K562 (cell line): ENCODE measurements around the gene EFNA5. TPM values are rescaled to one million over a fixed set of nuclear protein-coding genes. Genes with fewer than 3 reads are reported as not detected.
"Not testable (repeated sequence)": the region's sequence is repeated elsewhere in the genome, so short reads cannot be mapped to it uniquely, and the experiment has no call there.

ENCODE experiments used
- ATAC-seq: fragments of 200-7000 bp; cut with Tn5 transposase; 3 replicates; pipeline ENCODE4 v1.9.1; 2020; ENCODE audit warnings: moderate library complexity
- BruUV-seq: library from RNA; stranded (reverse); fragments of 400-500 nt; replicated peaks from 2 replicates; lab custom pipeline; 2021; lab: Mats Ljungman, UMichigan
- CTCF ChIA-PET: fragments of 300-600 bp; formaldehyde crosslinking; extraction: SDS; loops from one replicate; lab custom pipeline; 2021; ENCODE audit warnings: low intra/inter-chr PET ratio; lab: Yijun Ruan, JAX
- POLR2A ChIA-PET: fragments of 300-600, 350-650 bp; sonication (Branson Sonifier 250); formaldehyde crosslinking; extraction: SDS; loops from one replicate; lab custom pipeline; 2021; ENCODE audit warnings: antibody characterized with exemption, inconsistent platforms; lab: Yijun Ruan, JAX
- DNase-seq, 4 experiments: peaks; one replicate each; pipeline versions ENCODE4 v3.0.0 to v3.0.0-alpha.2; 2011 to 2018; ENCODE audit warnings: low spot score in 3 of 4, mixed read lengths in 3 of 4; ENCODE audit errors: extremely low read depth in 1 of 4
- FAIRE-seq: peaks from 2 replicates; lab custom pipeline; 2011; peaks lifted over from hg19 to GRCh38; lab: Jason Lieb, UNC
- H2AFZ ChIP-seq: 2 replicates; pipeline ENCODE4 v1.6.0; 2011; ENCODE audit warnings: low read depth, low read length, control low read depth, inconsistent platforms
- H3K27ac ChIP-seq: fragments of 200-600 bp; 3 replicates; pipeline ENCODE4 v1.8.0; 2011; ENCODE audit warnings: low read depth, mild to moderate bottlenecking, control low read depth, inconsistent platforms, low read length, moderate library complexity, mixed read lengths; ENCODE audit errors: extremely low read depth
- H3K27me3 ChIP-seq, 2 experiments: fragments of 300-600 bp in 1 of 2; 2 replicates in 1 of 2; 3 replicates in 1 of 2; pipeline versions ENCODE4 v1.6.0 to v1.8.0; 2011; ENCODE audit warnings: inconsistent platforms in 2 of 2, low read length in 2 of 2, mild to moderate bottlenecking in 1 of 2, mixed read lengths in 1 of 2, moderate library complexity in 1 of 2; ENCODE audit not compliant: control insufficient read depth in 2 of 2, insufficient read depth in 2 of 2
- H3K36me3 ChIP-seq: fragments of 300-600 bp; 3 replicates; pipeline ENCODE4 v1.8.0; 2011; ENCODE audit warnings: mild to moderate bottlenecking, low read length, inconsistent platforms; ENCODE audit not compliant: control insufficient read depth, insufficient read depth
- H3K4me1 ChIP-seq, 2 experiments: fragments of 200-600 bp in 1 of 2; replicated peaks in 1 of 2; 2 replicates in 1 of 2; 3 replicates in 1 of 2; pipeline versions ENCODE4 v1.5.1 to v1.8.0; 2011; ENCODE audit warnings: inconsistent platforms in 2 of 2, low read length in 2 of 2, mild to moderate bottlenecking in 1 of 2, mixed read lengths in 1 of 2, moderate library complexity in 1 of 2; ENCODE audit not compliant: control insufficient read depth in 2 of 2, insufficient read depth in 2 of 2
- H3K4me2 ChIP-seq: 2 replicates; pipeline ENCODE4 v1.6.1; 2011; ENCODE audit warnings: low read length, control low read depth, inconsistent platforms, mixed read lengths; ENCODE audit not compliant: insufficient read depth
- H3K4me3 ChIP-seq: fragments of 200-600 bp; sonication (generic), shearing (Covaris generic); 2 replicates; pipeline ENCODE4 v1.5.1; 2016; ENCODE audit warnings: control low read depth, inconsistent platforms
- H3K79me2 ChIP-seq: fragments of 200-600 bp; 3 replicates; pipeline ENCODE4 v1.8.0; 2011; ENCODE audit warnings: low read length, inconsistent platforms; ENCODE audit not compliant: control insufficient read depth, insufficient read depth
- H3K9ac ChIP-seq, 2 experiments: 2 replicates each; pipeline versions ENCODE4 v1.6.0 to v1.6.1; 2011; ENCODE audit warnings: low read depth in 2 of 2, low read length in 2 of 2, control low read depth in 1 of 2, inconsistent platforms in 1 of 2, mild to moderate bottlenecking in 1 of 2, mixed read lengths in 1 of 2; ENCODE audit not compliant: insufficient read depth in 1 of 2
- H3K9me1 ChIP-seq: one replicate; pipeline ENCODE4 v1.6.0; 2011; ENCODE audit warnings: inconsistent platforms, mild to moderate bottlenecking, low read length, moderate library complexity; ENCODE audit not compliant: control insufficient read depth, insufficient read depth
- H3K9me3 ChIP-seq: replicated peaks from 2 replicates; pipeline ENCODE4 v1.5.1; 2011; ENCODE audit warnings: low read depth, low read length, inconsistent platforms; ENCODE audit not compliant: control insufficient read depth, insufficient read depth
- H4K20me1 ChIP-seq: replicated peaks from 2 replicates; pipeline ENCODE4 v1.6.1; 2011; ENCODE audit warnings: low read length, inconsistent platforms, mixed read lengths; ENCODE audit not compliant: control insufficient read depth, insufficient read depth
- ATF3 ChIP-seq, 2 experiments: fragments of 450-650 bp in 1 of 2; sonication (generic) in 1 of 2; formaldehyde crosslinking in 1 of 2; IDR thresholded peaks in 1 of 2; conservative IDR thresholded peaks in 1 of 2; 2 replicates each; pipeline versions ENCODE4 v1.6.1 to v1.8.1; 2016 to 2023; ENCODE audit warnings: mild to moderate bottlenecking in 2 of 2, moderate library complexity in 2 of 2, inconsistent platforms in 1 of 2, missing genetic modification reagents in 1 of 2
- FOXJ3 ChIP-seq: sonication (generic); formaldehyde crosslinking; IDR thresholded peaks from 2 replicates; pipeline ENCODE4 v1.4.0; 2020; ENCODE audit warnings: mild to moderate bottlenecking, missing genetic modification reagents
- KHSRP ChIP-seq: fragments of 450-650 bp; IDR thresholded peaks from 2 replicates; pipeline ENCODE4 v1.6.1; 2017
- NR2C2 ChIP-seq, 2 experiments: fragments of 200-800 bp in 1 of 2; sonication (Bioruptor generic) in 1 of 2; sonication (generic) in 1 of 2; formaldehyde crosslinking in 1 of 2; IDR thresholded peaks; 2 replicates each; pipeline versions ENCODE4 v1.6.1 to v1.8.0; 2016 to 2022; ENCODE audit warnings: mild to moderate bottlenecking in 1 of 2, missing compliant biosample characterization in 1 of 2, missing genetic modification characterization in 1 of 2, missing genetic modification reagents in 1 of 2
- POLR2AphosphoS2 ChIP-seq: IDR thresholded peaks from 2 replicates; pipeline ENCODE4 v1.6.1; 2012; ENCODE audit warnings: low read length, improper control_type of control experiment
- RCOR1 ChIP-seq, 2 experiments: IDR thresholded peaks; 2 replicates each; pipeline ENCODE4 v1.6.1; 2012; ENCODE audit warnings: low read depth in 2 of 2, low read length in 2 of 2, borderline replicate concordance in 1 of 2, improper control_type of control experiment in 1 of 2
- XRCC5 ChIP-seq: fragments of 200-400 bp; formaldehyde crosslinking; IDR thresholded peaks from 2 replicates; pipeline ENCODE4 v1.6.1; 2017; ENCODE audit warnings: low read depth, mild to moderate bottlenecking, low read length
- WGBS: fragments of 100-300 bp; shearing (Covaris generic); methylation state at CpG from one replicate; pipeline ENCODE4 v1.1.6; 2016; ENCODE audit warnings: low coverage, mixed read lengths; ENCODE audit not compliant: insufficient coverage; ENCODE audit errors: missing lambda C conversion rate; 5-methylcytosine and 5-hydroxymethylcytosine counted together
- in situ Hi-C: fragments of 300-500 bp; cut with MboI; formaldehyde crosslinking; loops from 4 replicates; pipeline ENCODE4 v1.15.0; 2018; ENCODE audit warnings: inconsistent platforms, mixed read lengths
- intact Hi-C: fragments of 100-400 bp; cut with micrococcal nuclease; formaldehyde crosslinking; loops from 2 replicates; pipeline ENCODE4 v1.14.2; 2022
- polyA plus RNA-seq, 8 experiments: library from polyadenylated mRNA; depleted of rRNA in 4 of 8; stranded (reverse) in 5 of 8; unstranded in 3 of 8; fragments of >200 nt; fragmentation: Nextera tagmentation in 2 of 8; fragmentation: Illumina TruSeq in 1 of 8; extraction: Ambion mirVana in 2 of 8; extraction: Trizol in 1 of 8; gene quantifications; 2 replicates each; pipeline versions ENCODE4 v1.2.1 to v1.2.3, GENCODE V29; 2011 to 2014; ENCODE audit warnings: inconsistent platforms in 1 of 8, missing spikeins in 1 of 8
- total RNA-seq, 7 experiments: library from RNA; depleted of rRNA in 6 of 7; stranded (reverse); fragments of >200 nt in 6 of 7; fragmentation: Illumina TruSeq in 2 of 7; extraction: Trizol in 2 of 7; gene quantifications; 2 replicates each; pipeline versions ENCODE4 v1.2.1 to v1.2.3, GENCODE V29; 2011 to 2021; ENCODE audit warnings: low replicate concordance in 1 of 7

Gene EFNA5
- total and polyA plus RNA-seq, 9 of the 15 experiments (the other 6 are each of a cell fraction or from before 2014, with no cell fraction given) = 0.20 TPM; not detected in 8

GRCh38 chr5:107346580-107346979 lies 324.2 kb downstream of the EFNA5 start:
- H3K9me3 ChIP-seq, ATAC-seq, H3K9ac ChIP-seq, DNase-seq, POLR2A ChIA-PET, H2AFZ ChIP-seq, H3K9me1 ChIP-seq, H3K27ac ChIP-seq, BruUV-seq, in situ Hi-C loops, H4K20me1 ChIP-seq, H3K4me1 ChIP-seq, H3K4me2 ChIP-seq, H3K4me3 ChIP-seq, H3K36me3 ChIP-seq, FAIRE-seq, H3K27me3 ChIP-seq, intact Hi-C loops, H3K79me2 ChIP-seq, CTCF ChIA-PET: not testable (repeated sequence)
- WGBS = 4% methylated on average over 3 of the region's 3 CpGs

GRCh38 chr5:107342371-107342770 lies 328.4 kb downstream of the EFNA5 start:
- no peak overlapping the region for H3K4me3 ChIP-seq
- intact Hi-C loops = no loop called here
- WGBS = 0% methylated on average over 4 of the region's 4 CpGs
- POLR2A ChIA-PET = no interaction called here
- no peak for TF ChIP-seq FOXJ3
- TF ChIP-seq KHSRP = no peak
- TF ChIP-seq POLR2AphosphoS2 = no peak
- no peak for TF ChIP-seq NR2C2 (CRISPR knock-in tag; IDR thresholded peaks at IDR 0.05)
- no peak for TF ChIP-seq NR2C2 (tag; IDR thresholded peaks at IDR 0.05)
- TF ChIP-seq XRCC5 = no peak
- no peak for TF ChIP-seq RCOR1 (IDR thresholded peaks at IDR 0.05; ENCODE audit: borderline replicate concordance in 1 of 2, low read depth in 2 of 2, low read length in 2 of 2)
- TF ChIP-seq ATF3 (IDR thresholded peaks at IDR 0.05) = no peak
- no peak for TF ChIP-seq ATF3 (CRISPR knock-in tag; conservative IDR thresholded peaks at IDR 0.05)
- H3K4me1 ChIP-seq = no peaks in the 10 kb centered on the region
- no peak overlapping the region for H3K4me2 ChIP-seq
- DNase-seq (no peak), FAIRE-seq (no peak), ATAC-seq (no peak)
- no peak overlapping the region for H3K27ac ChIP-seq
- CTCF ChIA-PET = no interaction called here
- H2AFZ ChIP-seq = no peak overlapping the region
- BruUV-seq = no TSS peak
- H3K27me3 ChIP-seq = no peaks in the 10 kb centered on the region
- H3K79me2 ChIP-seq = no peaks in the 10 kb centered on the region
- H3K9me1 ChIP-seq = no peaks in the 10 kb centered on the region
- in situ Hi-C loops = no loop called here
- no peaks in the 10 kb centered on the region for H3K36me3 ChIP-seq
- 0 out of 2 replicates have a peak, but pooled peaks cover 2% of the 10 kb centered on the region for H3K9me3 ChIP-seq
- H4K20me1 ChIP-seq = no peaks in the 10 kb centered on the region
- no peak overlapping the region for H3K9ac ChIP-seq
